ENCODE data around the gene NDUFS7.

Gene NDUFS7

GRCh38 chr19:1373042-1373533 is 10.6 kb upstream of the NDUFS7 start:
- Mint-ChIP-seq H3K27me3 (no peaks in the 10 kb centered on the region), H3K36me3 (ENCODE audit: low read depth) (peaks cover 84% of the 10 kb centered on the region), H3K4me3 (no peak overlapping the region), H3K9me3 (no peaks in the 10 kb centered on the region), H3K27ac (no peak overlapping the region), H3K4me1 (ENCODE audit: low read depth) (peaks cover 3% of the 10 kb centered on the region)
- intact Hi-C loops (cut with micrococcal nuclease) = no loop called here

DNA sequence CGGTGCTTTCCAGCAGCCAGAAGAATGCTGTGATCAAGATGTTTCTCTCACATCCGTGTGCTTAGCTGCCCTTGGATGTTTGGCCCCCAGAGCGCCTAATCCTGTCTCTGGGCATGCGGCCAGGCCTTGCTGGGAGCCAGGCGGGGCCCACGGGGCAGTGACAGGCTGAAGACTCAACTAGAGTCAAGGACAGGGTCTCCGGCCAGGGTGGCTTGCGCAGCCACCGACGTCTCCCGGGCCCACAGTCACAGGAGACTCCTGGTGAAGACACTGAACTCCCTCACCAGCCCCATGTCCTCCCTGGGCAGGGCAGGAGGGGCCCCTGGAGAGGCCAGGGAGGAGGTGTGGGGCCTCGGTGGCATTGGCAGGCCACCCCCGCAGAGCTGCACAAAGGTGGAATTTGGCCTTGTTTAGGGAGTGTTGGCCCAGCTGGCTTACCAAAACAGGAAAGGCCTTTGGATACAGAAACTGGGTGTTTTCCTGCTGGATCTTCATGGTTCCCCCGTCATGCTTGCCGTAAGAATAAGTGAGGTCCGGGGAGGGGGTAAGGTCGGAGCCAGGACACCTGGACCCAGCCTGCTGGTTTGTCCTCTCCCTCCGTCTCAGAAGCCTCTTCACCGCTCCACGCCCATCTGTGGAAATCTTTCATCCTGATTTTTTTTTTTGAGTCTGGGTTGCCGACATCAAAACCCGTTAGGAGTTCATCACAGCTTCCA is 10.0 kb upstream of the NDUFS7 start:
- no peak overlapping the region for H3K27ac Mint-ChIP-seq
- H3K4me3 Mint-ChIP-seq = no peak overlapping the region
- H3K4me1 Mint-ChIP-seq (ENCODE audit: low read depth) = no peaks in the 10 kb centered on the region
- H3K9me3 Mint-ChIP-seq = no peaks in the 10 kb centered on the region
- H3K36me3 Mint-ChIP-seq (ENCODE audit: low read depth) = peaks cover 79% of the 10 kb centered on the region
- intact Hi-C loops (cut with micrococcal nuclease) = no loop called here
- no peaks in the 10 kb centered on the region for H3K27me3 Mint-ChIP-seq

DNA sequence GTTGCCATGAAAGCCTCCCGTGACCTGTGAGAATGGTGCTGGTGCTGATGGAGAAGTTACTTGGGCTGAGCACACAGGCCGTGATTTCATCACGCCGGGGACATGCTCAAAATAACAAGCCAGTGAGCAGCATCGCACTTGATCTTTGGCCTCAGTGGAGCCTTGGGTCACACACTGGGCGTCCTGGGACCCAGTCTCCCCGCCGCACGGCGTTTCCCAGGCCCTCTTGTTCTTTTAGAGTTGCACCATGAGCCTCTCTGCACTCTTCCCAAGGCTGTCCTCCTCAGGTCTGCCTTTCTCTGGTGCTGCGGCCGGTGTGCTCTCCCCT is 9.5 kb upstream of the NDUFS7 start:
- Mint-ChIP-seq H3K27me3 (no peaks in the 10 kb centered on the region), H3K36me3 (ENCODE audit: low read depth) (peaks cover 76% of the 10 kb centered on the region), H3K4me1 (ENCODE audit: low read depth) (no peaks in the 10 kb centered on the region), H3K9me3 (no peaks in the 10 kb centered on the region), H3K27ac (no peak overlapping the region), H3K4me3 (no peak overlapping the region)
- intact Hi-C loops (cut with micrococcal nuclease) = no loop called here

DNA sequence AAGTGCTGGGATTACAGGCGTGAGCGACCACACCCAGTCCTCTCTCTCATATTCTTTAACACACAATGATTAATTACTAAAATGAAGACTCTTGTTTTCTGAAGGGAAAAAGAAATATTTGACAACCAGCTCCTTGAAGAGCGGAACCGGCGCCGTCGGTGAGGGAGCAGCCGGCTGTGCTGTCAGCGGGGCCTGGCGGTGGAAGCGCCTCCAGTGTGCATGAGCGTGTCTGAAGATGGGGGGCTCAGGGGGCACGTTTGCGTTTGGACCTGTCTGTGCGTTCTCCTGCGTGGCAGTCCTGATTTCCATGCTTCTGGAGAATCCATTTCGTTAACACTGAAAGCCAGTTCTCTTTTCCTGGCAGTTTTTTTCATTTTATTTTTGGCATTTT is 7.3 kb upstream of the NDUFS7 start:
- Mint-ChIP-seq H3K36me3 (ENCODE audit: low read depth) (peaks cover 54% of the 10 kb centered on the region), H3K4me1 (ENCODE audit: low read depth) (peaks cover 5% of the 10 kb centered on the region)

DNA sequence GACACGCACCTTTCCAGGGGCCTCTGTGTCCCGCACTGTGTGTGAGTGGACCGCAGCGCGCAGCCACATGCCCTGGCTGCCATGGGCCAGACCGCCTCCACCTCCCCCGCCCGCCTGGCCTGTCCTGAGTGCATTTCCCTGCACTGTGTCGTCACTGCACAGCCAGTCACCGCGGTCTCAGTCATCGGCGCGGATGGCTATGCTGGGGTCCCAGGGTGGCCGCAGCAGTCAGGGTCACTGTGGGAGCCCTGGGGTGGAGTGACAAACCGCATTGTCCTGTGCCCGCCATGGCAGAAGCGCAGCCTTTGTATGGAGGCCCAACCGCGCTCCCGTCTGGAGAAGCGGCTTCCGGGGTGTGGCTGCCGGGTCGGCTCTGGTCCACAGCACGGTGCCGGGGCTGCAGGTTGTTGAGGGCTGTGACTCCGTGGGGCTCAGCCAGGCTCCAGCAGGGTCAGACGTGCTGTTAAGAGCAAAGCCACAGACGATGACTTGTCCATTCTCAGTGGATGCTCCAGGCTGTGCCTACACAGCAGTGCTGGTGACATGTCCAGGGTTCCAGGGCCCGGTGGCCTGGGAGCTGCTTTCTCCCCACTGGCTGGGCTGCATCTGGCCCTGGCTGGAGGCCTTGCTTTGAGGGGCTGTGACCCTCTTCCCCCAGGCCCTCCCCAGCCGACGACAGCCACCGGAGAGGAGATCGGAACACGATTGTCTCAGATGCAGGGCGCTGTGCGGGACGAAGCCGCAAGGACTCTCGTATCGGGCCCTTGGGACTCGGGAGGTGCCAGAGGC is 6.3 kb upstream of the NDUFS7 start:
- no peaks in the 10 kb centered on the region for H3K9me3 Mint-ChIP-seq
- no peak overlapping the region for H3K27ac Mint-ChIP-seq
- peaks cover 5% of the 10 kb centered on the region for H3K4me1 Mint-ChIP-seq (ENCODE audit: low read depth)
- no peak overlapping the region for H3K4me3 Mint-ChIP-seq
- H3K27me3 Mint-ChIP-seq = peaks cover 13% of the 10 kb centered on the region
- intact Hi-C loops (cut with micrococcal nuclease) = no loop called here
- peaks cover 45% of the 10 kb centered on the region for H3K36me3 Mint-ChIP-seq (ENCODE audit: low read depth)

More for the DNA sequence above, 7.3 kb upstream of the NDUFS7 start:
- Mint-ChIP-seq H3K27me3 (peaks cover 13% of the 10 kb centered on the region), H3K27ac (no peak overlapping the region), H3K4me3 (no peak overlapping the region), H3K9me3 (no peaks in the 10 kb centered on the region)
- intact Hi-C loops (cut with micrococcal nuclease) = no loop called here

GRCh38 chr19:1377965-1378785 is 5.5 kb upstream of the NDUFS7 start:
- H3K36me3 Mint-ChIP-seq (ENCODE audit: low read depth) = peaks cover 38% of the 10 kb centered on the region
- H3K4me3 Mint-ChIP-seq = no peak overlapping the region
- H3K27ac Mint-ChIP-seq = no peak overlapping the region
- H3K27me3 Mint-ChIP-seq = peaks cover 13% of the 10 kb centered on the region
- intact Hi-C loops (cut with micrococcal nuclease) = no loop called here
- no peaks in the 10 kb centered on the region for H3K9me3 Mint-ChIP-seq
- H3K4me1 Mint-ChIP-seq (ENCODE audit: low read depth) = peaks cover 11% of the 10 kb centered on the region

DNA sequence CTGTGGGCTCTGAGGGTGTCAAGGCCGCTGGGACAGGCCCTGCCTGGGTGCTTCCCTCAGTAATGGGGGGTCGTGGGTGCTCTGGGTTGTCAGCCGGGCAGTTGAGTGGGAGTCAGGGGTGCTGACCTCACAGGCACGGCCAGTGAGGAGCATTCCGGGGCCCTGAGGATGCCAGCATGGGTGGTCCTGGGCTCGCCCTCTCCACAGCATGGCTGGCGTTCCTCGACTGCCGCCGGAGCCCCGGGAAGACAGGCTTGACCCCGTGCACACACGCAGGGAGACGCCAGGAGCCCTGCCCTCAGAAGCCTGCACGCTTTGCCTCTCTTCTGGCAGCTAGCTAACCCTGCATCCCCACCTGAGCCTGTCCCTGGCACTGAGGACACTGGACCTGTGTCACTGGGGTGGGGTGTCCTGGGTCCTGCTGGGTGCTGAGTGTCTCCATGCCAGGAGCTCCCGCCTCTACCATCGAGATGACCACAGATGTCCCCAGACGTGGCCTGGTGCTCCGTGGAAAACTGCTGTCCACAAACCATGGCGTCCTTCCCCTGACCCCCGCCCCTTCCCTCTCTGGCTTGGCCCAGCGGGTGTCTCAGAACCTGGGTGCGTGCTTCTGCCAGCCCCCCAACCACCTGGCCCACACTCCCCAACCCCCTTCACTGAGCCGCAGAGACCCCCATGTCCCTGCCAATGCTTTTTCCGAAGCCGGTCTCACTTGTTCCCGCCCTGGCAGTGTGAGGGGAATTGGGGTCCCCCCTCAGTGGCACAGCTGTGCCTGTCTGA is 4.4 kb upstream of the NDUFS7 start:
- Mint-ChIP-seq H3K36me3 (ENCODE audit: low read depth) (peaks cover 32% of the 10 kb centered on the region), H3K4me3 (no peak overlapping the region), H3K9me3 (no peaks in the 10 kb centered on the region), H3K4me1 (ENCODE audit: low read depth) (peaks cover 14% of the 10 kb centered on the region), H3K27me3 (peaks cover 13% of the 10 kb centered on the region), H3K27ac (no peak overlapping the region)
- intact Hi-C loops (cut with micrococcal nuclease) = no loop called here

DNA sequence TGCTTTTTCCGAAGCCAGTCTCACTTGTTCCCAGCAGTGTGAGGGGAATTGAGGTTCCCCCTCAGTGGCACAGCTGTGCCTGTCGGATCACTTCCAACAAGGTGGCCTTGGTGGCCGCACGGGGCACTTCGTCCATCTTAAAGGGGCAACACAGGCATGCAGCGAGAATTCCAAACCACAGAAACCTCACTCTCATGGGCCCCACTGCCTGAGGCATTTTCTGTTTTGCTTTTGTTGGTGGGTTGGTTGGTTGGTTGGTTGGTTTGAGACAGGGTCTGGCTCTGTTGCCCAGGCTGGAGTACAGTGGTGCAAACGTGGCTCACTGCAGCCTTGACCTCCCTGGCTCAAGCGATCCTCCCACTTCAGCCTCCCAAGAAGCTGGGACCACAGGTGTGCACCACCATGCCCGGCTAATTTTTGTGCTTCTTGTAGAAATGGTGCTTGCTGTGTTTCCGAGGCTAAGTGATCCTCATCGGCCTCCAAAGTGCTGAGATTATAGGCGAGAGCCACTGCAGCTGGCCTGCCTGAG is 3.7 kb upstream of the NDUFS7 start:
- H3K4me3 Mint-ChIP-seq = no peak overlapping the region
- peaks cover 20% of the 10 kb centered on the region for H3K4me1 Mint-ChIP-seq (ENCODE audit: low read depth)
- no peak overlapping the region for H3K27ac Mint-ChIP-seq
- H3K27me3 Mint-ChIP-seq = peaks cover 13% of the 10 kb centered on the region
- no peaks in the 10 kb centered on the region for H3K9me3 Mint-ChIP-seq
- intact Hi-C loops (cut with micrococcal nuclease) = no loop called here
- H3K36me3 Mint-ChIP-seq (ENCODE audit: low read depth) = peaks cover 29% of the 10 kb centered on the region

DNA sequence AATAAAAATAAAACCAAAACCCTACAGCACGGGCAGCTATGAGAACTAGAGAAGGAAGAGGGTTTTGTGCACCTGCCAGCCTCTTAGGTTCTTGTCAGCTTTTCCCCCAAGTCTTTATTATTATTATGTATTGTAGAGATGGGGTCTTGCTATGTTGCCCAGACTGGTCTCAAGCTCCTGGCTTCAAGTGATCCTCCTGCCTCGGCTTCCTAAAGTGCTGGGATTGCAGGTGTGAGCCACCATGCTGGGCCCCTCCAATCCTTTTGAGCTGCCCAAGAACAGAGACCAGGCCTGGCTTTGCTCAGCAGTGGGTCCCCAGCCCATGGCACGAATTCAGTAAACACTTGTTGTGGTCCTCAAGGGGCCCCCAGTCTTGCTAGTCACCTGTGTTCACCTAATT is 1.5 kb upstream of the NDUFS7 start:
- Mint-ChIP-seq H3K27ac (no peak overlapping the region), H3K9me3 (no peaks in the 10 kb centered on the region), H3K4me1 (ENCODE audit: low read depth) (peaks cover 39% of the 10 kb centered on the region), H3K36me3 (ENCODE audit: low read depth) (peaks cover 33% of the 10 kb centered on the region), H3K27me3 (peaks cover 13% of the 10 kb centered on the region), H3K4me3 (no peak overlapping the region)
- intact Hi-C loops (cut with micrococcal nuclease) = no loop called here

DNA sequence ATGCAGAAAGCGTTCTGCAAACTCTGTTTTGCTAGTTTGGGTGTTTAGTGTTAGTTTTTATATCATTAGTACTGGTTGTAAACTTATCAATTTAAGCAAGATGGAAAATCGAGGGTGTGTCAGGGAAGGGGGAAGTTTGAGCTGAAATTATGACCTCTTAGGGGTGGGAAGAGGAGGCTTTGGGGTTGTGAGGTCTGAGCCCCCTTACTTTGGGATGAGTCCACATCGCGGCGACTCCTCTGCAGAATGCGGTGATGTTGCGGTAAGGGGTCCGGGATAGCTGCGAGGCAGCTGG is 743 bp upstream of the NDUFS7 start:
- peaks cover 13% of the 10 kb centered on the region for H3K27me3 Mint-ChIP-seq
- intact Hi-C loops (cut with micrococcal nuclease) = no loop called here
- peaks cover 43% of the 10 kb centered on the region for H3K4me1 Mint-ChIP-seq (ENCODE audit: low read depth)
- H3K9me3 Mint-ChIP-seq = no peaks in the 10 kb centered on the region
- H3K27ac Mint-ChIP-seq = peak overlapping the region; percentile 92
- H3K4me3 Mint-ChIP-seq = peak overlapping the region; percentile 82
- peaks cover 33% of the 10 kb centered on the region for H3K36me3 Mint-ChIP-seq (ENCODE audit: low read depth)

DNA sequence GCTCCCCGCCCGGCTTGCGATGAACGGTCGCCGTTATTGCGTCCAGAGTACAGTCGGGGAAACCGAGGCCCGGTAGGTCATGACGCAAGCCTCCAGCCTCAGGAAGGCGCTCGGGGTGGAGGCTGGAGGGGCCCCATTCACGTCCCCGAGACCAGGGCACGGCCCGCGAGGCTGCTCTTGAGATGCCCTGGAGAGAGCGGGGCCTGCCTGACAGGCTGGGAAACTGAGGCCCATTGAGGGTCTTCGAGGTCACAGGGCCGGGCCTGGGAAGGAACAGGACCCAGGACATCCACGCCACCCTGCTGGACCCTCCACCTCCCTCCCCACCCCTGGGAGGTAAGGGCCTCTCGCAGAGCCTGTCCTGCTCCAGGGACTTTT is 367 bp downstream of the NDUFS7 start:
- intact Hi-C loops (cut with micrococcal nuclease) = no loop called here
- Mint-ChIP-seq H3K4me1 (ENCODE audit: low read depth) (peaks cover 43% of the 10 kb centered on the region), H3K27ac (peak overlapping the region; percentile 92)

GRCh38 chr19:1384478-1385110 is 887 bp downstream of the NDUFS7 start:
- H3K27ac Mint-ChIP-seq = peak overlapping the region; percentile 92
- H3K9me3 Mint-ChIP-seq = no peaks in the 10 kb centered on the region
- H3K4me3 Mint-ChIP-seq = peak overlapping the region; percentile 82
- peaks cover 11% of the 10 kb centered on the region for H3K27me3 Mint-ChIP-seq
- intact Hi-C loops (cut with micrococcal nuclease) = no loop called here
- peaks cover 48% of the 10 kb centered on the region for H3K36me3 Mint-ChIP-seq (ENCODE audit: low read depth)
- H3K4me1 Mint-ChIP-seq (ENCODE audit: low read depth) = peaks cover 43% of the 10 kb centered on the region

More for the DNA sequence above, 367 bp downstream of the NDUFS7 start:
- Mint-ChIP-seq H3K36me3 (ENCODE audit: low read depth) (peaks cover 43% of the 10 kb centered on the region), H3K4me3 (peak overlapping the region; percentile 82), H3K9me3 (no peaks in the 10 kb centered on the region), H3K27me3 (peaks cover 13% of the 10 kb centered on the region)

DNA sequence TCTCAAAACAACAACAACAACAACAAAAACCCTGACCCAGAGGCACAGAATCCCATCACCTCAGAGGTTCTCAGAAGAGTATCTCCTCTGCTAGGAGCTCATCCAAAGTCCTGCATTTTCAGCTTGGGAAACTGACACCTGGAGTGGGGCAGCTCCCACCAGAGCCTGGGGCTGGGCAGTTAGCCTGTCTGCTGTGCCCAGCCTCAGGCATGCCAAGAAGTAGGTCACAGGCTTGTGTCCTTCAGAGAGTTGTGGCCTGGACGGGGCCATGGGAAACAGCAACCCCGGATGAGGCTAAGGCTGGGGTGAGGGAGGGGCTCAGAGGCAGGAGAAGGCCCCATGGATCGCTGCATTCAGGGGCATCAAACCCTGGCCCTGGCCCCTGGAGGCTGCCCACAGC is 2.1 kb downstream of the NDUFS7 start:
- Mint-ChIP-seq H3K27ac (no peak overlapping the region), H3K9me3 (no peaks in the 10 kb centered on the region), H3K36me3 (ENCODE audit: low read depth) (peaks cover 60% of the 10 kb centered on the region), H3K4me1 (ENCODE audit: low read depth) (peaks cover 37% of the 10 kb centered on the region), H3K4me3 (no peak overlapping the region), H3K27me3 (no peaks in the 10 kb centered on the region)
- intact Hi-C loops (cut with micrococcal nuclease) = no loop called here

All from dendritic cell treated with granulocyte-macrophage colony-stimulating factor and Interleukin-4, amounts not matched to agents 40 ng/mL and 50 ng/mL, for 4 days (primary cell).